PC-9 (cell line): ENCODE data around the gene PRSS2.

Source experiments
- CTCF ChIP-seq: fragments of 200-600 bp; sonication (generic); conservative IDR thresholded peaks from 2 replicates; pipeline ENCODE4 v1.6.1; 2017; ENCODE audit warnings: mixed run types, antibody characterized with exemption, mild to moderate bottlenecking, moderate library complexity
- EZH2 ChIP-seq: fragments of 200-600 bp; sonication (generic); IDR thresholded peaks from 2 replicates; pipeline ENCODE4 v1.8.0; 2017; ENCODE audit warnings: antibody characterized with exemption, low read depth

- TF ChIP-seq CTCF: no peak
- TF ChIP-seq EZH2: no peak
Observed at GRCh38 chr7:142791502-142791901, 20.7 kb downstream of the PRSS2 start.
